ENCODE results near the gene HSPA1L. TPM values are rescaled to one million over a fixed set of nuclear protein-coding genes. Genes with fewer than 3 reads are reported as not detected.
"Not testable (repeated sequence)": the region's sequence is repeated elsewhere in the genome, so short reads cannot be mapped to it uniquely, and the experiment has no call there.

Gene HSPA1L
- total RNA-seq, 1 donor from 2014 or later, result 2.5 TPM

- Mint-ChIP-seq H3K27ac (ENCODE audit: unreplicated experiment) (peak overlapping the region; percentile 100), H3K4me3 (ENCODE audit: unreplicated experiment) (peak overlapping the region; percentile 94)
Measured at GRCh38 chr6:31794294-31794865, 20.7 kb downstream of the HSPA1L start.

DNA sequence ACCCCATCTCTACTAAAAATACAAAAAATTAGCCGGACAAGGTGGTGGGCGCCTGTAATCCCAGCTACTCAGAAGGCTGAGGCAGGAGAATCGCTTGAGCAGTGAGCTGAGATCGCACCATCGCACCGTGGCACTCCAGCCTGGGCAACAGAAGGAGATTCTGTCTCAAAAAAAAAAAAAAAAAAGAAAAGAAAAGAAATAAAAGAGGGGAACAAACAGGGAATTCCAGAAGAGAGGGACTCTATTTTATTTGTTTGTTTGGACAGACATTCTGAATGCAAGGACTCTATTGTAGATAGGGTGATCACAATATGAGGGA lies 21.2 kb downstream of the HSPA1L start:
- H3K9me3 Mint-ChIP-seq (ENCODE audit: unreplicated experiment), result peaks cover 20% of the 10 kb centered on the region
- H3K4me1 Mint-ChIP-seq (ENCODE audit: low read depth, unreplicated experiment), result peaks cover 18% of the 10 kb centered on the region
- not testable (repeated sequence) for H3K36me3 Mint-ChIP-seq (ENCODE audit: unreplicated experiment); H3K27me3 Mint-ChIP-seq (ENCODE audit: unreplicated experiment); DNase-seq
- H3K27ac Mint-ChIP-seq (ENCODE audit: unreplicated experiment), result peak overlapping the region; percentile 100
- peak overlapping the region; percentile 94 for H3K4me3 Mint-ChIP-seq (ENCODE audit: unreplicated experiment)

More at GRCh38 chr6:31794294-31794865, 20.7 kb downstream of the HSPA1L start:
- Mint-ChIP-seq H3K27me3 (ENCODE audit: unreplicated experiment) (peaks cover 9% of the 10 kb centered on the region), H3K36me3 (ENCODE audit: unreplicated experiment) (peaks cover 4% of the 10 kb centered on the region), H3K4me1 (ENCODE audit: low read depth, unreplicated experiment) (peaks cover 18% of the 10 kb centered on the region), H3K9me3 (ENCODE audit: unreplicated experiment) (peaks cover 18% of the 10 kb centered on the region)
- DNase-seq, result no peak
- no peak for TF ChIP-seq CTCF (IDR thresholded peaks at IDR 0.05; ENCODE audit: partially characterized antibody, unreplicated experiment)

DNA sequence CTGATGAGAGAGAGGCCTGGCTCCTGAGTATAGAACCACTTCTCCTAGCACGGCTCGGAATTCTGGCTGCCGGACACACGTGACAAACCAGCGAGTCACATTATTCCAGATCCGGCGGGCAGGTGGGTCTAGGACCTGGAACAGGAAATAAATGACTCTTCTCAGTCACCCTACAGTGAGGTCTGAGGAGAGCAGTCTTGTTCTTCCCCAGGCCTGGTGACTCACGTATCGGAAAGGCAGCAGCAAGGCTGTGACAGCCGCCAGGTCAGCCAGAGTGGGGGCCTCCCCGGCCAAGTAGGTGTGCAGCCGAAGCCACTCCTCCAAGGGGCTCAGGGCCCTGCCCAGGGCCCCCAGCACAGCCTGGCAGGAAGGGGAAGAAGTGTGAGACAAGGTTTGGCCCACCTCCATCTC lies 22.3 kb downstream of the HSPA1L start:
- H3K4me3 Mint-ChIP-seq (ENCODE audit: unreplicated experiment), result peak overlapping the region; percentile 52
- H3K27me3 Mint-ChIP-seq (ENCODE audit: unreplicated experiment), result peaks cover 9% of the 10 kb centered on the region
- peaks cover 20% of the 10 kb centered on the region for H3K9me3 Mint-ChIP-seq (ENCODE audit: unreplicated experiment)
- DNase-seq, result no peak
- TF ChIP-seq CTCF (IDR thresholded peaks at IDR 0.05; ENCODE audit: partially characterized antibody, unreplicated experiment), result no peak
- H3K36me3 Mint-ChIP-seq (ENCODE audit: unreplicated experiment), result peaks cover 4% of the 10 kb centered on the region
- no peak overlapping the region for H3K27ac Mint-ChIP-seq (ENCODE audit: unreplicated experiment)
- H3K4me1 Mint-ChIP-seq (ENCODE audit: low read depth, unreplicated experiment), result peaks cover 18% of the 10 kb centered on the region

DNA sequence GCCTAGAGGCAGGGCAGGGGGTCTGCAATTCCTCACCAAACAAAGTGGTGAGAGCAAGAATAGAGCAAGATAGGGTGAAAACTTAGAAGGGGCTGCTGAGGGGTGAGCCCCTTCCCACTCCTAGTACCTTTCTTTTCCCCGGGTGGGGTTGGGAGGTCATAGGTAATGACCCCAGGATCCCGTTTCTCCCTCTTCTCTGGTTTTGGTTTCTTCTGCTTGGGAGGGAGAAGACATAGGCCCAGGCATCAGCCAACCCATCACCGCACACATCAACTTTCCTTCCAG lies 23.1 kb downstream of the HSPA1L start:
- peaks cover 18% of the 10 kb centered on the region for H3K4me1 Mint-ChIP-seq (ENCODE audit: low read depth, unreplicated experiment)

GRCh38 chr6:31791324-31792089 lies 23.6 kb downstream of the HSPA1L start:
- H3K4me3 Mint-ChIP-seq (ENCODE audit: unreplicated experiment), result peak overlapping the region; percentile 80
- peaks cover 4% of the 10 kb centered on the region for H3K36me3 Mint-ChIP-seq (ENCODE audit: unreplicated experiment)

More for the DNA sequence above, 23.1 kb downstream of the HSPA1L start:
- Mint-ChIP-seq H3K36me3 (ENCODE audit: unreplicated experiment) (peaks cover 4% of the 10 kb centered on the region), H3K27me3 (ENCODE audit: unreplicated experiment) (peaks cover 9% of the 10 kb centered on the region), H3K27ac (ENCODE audit: unreplicated experiment) (peak overlapping the region; percentile 73), H3K9me3 (ENCODE audit: unreplicated experiment) (peaks cover 18% of the 10 kb centered on the region), H3K4me3 (ENCODE audit: unreplicated experiment) (peak overlapping the region; percentile 63)
- TF ChIP-seq CTCF (IDR thresholded peaks at IDR 0.05; ENCODE audit: partially characterized antibody, unreplicated experiment), result no peak
- no peak for DNase-seq

More at GRCh38 chr6:31791324-31792089, 23.6 kb downstream of the HSPA1L start:
- peaks cover 9% of the 10 kb centered on the region for H3K27me3 Mint-ChIP-seq (ENCODE audit: unreplicated experiment)
- peak; percentile 59 for TF ChIP-seq CTCF (IDR thresholded peaks at IDR 0.05; ENCODE audit: partially characterized antibody, unreplicated experiment)
- peak overlapping the region; percentile 73 for H3K27ac Mint-ChIP-seq (ENCODE audit: unreplicated experiment)
- H3K9me3 Mint-ChIP-seq (ENCODE audit: unreplicated experiment), result peaks cover 14% of the 10 kb centered on the region
- peak; percentile 82 for DNase-seq
- H3K4me1 Mint-ChIP-seq (ENCODE audit: low read depth, unreplicated experiment), result peaks cover 18% of the 10 kb centered on the region

Measured in glutamatergic neuron (in vitro differentiated cells).